Endothelial cell of umbilical vein (primary cell): ENCODE measurements around the gene MEGF11.

Experiments used
- CTCF ChIP-seq, 2 donors: IDR thresholded peaks; 1 replicate in 1 of 2; 2 replicates in 1 of 2; pipeline ENCODE4 v1.5.1; 2011; ENCODE audit warnings: low read length in 2 of 2, mild to moderate bottlenecking in 2 of 2, moderate library complexity in 2 of 2, control low read depth in 1 of 2, inconsistent platforms in 1 of 2, low read depth in 1 of 2; ENCODE audit not compliant: insufficient read depth in 1 of 2; ENCODE audit errors: extremely low read depth in 1 of 2
- POLR2A ChIP-seq: IDR thresholded peaks from 2 replicates; pipeline ENCODE4 v1.6.1; 2012; ENCODE audit warnings: low read depth, mild to moderate bottlenecking, control low read depth, low read length

DNA sequence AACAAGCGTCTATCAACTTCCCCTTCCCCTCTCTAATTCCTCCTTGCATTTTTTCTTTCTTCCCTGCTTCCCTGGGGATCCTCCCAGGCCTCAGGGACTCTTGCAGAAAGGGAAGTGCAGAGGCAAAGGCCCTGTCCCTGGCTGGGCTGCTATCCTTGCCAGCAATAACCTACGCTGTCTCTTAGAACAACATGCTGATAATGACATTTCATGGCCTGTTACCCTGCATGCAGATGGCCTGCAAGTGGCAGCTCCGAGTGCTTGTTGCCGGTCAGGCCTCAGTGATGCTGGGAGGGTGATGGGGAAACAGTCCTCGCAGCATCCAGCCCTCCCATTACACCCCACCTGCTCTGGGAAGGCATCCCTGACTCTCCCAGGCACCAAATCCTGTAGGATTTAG, 216.7 kb downstream of the MEGF11 start:
- no peak for TF ChIP-seq POLR2A
- no peak for TF ChIP-seq CTCF (IDR thresholded peaks at IDR 0.05; ENCODE audit: extremely low read depth in 1 of 2, insufficient read depth in 1 of 2, low read depth in 1 of 2, low read length in 2 of 2)
